ENCODE results near the gene ZBTB20.

ZBTB20 gene

DNA sequence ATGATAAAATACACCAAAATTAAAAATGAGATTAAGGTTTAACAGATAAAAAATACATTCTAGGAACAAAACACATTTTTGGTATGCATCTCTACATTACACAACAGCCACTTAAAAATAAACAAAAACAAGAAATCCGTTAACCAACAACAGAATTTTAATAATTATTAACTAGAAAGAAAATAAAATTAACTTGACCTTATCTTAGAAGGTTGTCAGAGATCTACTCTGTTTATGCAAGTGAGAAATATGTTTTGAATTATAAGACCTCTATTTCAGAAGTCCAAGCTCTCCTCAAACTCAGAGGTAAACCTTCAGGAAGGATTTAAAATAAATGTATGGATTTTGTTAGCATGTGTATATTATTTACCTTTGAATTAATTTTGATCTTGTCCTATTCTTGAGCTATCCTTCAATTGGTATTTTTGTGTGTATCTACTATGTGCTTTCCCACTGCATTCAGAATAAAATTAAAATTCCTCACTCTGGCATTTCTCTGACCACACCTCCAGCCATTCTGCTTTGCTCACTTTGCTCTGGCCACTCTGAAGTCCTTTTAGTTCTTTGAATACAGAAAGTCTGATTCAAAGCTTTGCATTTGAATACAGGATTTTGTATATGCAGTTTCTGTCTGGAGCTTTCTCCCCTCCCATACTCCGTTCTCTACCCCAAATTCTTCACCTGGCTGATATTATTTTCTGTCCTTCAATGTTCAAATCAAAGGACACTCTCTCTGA is 352.0 kb downstream of the ZBTB20 start:
- TF ChIP-seq, protein P1, sequence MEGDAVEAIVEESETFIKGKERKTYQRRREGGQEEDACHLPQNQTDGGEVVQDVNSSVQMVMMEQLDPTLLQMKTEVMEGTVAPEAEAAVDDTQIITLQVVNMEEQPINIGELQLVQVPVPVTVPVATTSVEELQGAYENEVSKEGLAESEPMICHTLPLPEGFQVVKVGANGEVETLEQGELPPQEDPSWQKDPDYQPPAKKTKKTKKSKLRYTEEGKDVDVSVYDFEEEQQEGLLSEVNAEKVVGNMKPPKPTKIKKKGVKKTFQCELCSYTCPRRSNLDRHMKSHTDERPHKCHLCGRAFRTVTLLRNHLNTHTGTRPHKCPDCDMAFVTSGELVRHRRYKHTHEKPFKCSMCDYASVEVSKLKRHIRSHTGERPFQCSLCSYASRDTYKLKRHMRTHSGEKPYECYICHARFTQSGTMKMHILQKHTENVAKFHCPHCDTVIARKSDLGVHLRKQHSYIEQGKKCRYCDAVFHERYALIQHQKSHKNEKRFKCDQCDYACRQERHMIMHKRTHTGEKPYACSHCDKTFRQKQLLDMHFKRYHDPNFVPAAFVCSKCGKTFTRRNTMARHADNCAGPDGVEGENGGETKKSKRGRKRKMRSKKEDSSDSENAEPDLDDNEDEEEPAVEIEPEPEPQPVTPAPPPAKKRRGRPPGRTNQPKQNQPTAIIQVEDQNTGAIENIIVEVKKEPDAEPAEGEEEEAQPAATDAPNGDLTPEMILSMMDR (conservative IDR thresholded peaks at IDR 0.05; ENCODE audit: control insufficient read depth, insufficient read depth, low read depth, low read length): no peak
- no peak for DNase-seq (ENCODE audit: low read depth)

DNA sequence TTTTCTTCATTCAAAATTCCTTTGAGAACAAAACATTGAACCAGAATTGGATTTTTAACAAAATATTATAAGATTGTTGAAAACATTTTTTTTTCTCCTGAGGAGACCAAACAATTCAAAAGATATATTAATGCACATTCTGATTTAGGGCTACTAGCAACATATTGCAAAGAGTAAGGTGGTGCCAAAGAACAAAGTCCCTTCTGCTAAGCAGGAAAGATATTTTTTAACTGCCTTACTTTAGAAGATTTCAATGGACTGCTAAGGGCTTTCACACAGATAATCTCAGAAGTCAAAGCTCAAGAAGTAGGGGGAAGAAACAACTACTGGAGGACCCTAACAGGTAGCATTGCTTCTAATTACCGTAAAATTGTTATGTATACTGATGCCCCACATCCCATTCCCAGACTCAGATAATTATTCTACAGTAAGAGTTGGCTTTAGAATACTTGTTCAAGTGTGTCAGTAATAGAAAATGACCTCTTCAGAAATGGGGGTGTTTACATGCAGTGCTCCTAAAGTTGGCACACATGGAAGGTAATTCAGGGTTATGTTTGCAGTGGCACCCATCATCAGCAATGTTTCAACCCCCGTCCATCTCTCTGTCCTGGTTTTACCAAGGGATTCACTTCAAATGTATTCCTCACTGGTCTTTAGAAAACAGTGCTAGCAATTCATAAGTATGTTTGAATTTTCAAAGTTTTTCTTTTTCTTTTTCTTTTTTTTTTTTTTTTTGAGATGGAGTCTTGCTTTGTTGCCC is 354.7 kb downstream of the ZBTB20 start:
- TF ChIP-seq, protein P1 (conservative IDR thresholded peaks at IDR 0.05; ENCODE audit: control insufficient read depth, insufficient read depth, low read depth, low read length): no peak
- H3K4me3 ChIP-seq (ENCODE audit: control insufficient read depth, low read depth, low read length): no peak overlapping the region
- DNase-seq (ENCODE audit: low read depth): no peak

More for the DNA sequence above, 352.0 kb downstream of the ZBTB20 start:
- H3K4me3 ChIP-seq (ENCODE audit: control insufficient read depth, low read depth, low read length): no peak overlapping the region

DNA sequence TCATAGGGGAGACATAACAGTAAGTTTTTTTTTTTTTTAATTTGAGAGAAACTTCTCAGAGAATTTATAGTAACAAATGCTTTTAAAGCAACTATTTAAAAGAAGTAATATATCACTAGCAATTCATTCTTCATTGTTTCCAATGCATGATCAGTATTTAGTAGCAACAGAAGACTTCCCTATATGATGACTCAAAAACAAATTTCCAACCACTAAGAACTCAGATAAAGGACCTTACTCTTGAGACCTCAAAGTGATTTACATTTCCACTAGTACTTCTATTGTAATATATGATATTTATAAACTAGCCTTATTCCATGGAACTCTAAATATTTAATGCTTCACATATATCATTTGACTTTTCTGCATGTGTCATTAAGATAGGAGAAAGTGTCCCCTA is 356.3 kb downstream of the ZBTB20 start:
- H3K4me3 ChIP-seq (ENCODE audit: control insufficient read depth, low read depth, low read length): no peak overlapping the region
- DNase-seq (ENCODE audit: low read depth): no peak

DNA sequence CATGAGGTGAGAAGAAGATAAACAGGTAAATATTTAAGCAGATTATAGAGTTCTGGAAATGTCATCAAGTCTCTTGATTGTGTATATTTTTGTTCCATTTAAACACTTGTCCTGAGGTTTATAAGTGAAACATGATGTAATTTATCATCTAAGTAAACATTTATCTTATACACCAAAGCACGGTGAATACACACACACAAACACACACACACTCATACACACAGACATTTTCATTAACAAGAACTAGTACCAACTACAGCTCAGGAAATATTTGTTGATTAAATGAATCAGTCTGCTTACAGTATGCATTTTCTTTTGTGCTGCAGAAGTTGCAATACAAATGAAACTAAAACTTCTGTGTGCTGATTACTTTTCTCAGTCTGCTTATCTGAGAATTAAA is 357.3 kb downstream of the ZBTB20 start:
- H3K4me3 ChIP-seq (ENCODE audit: control insufficient read depth, low read depth, low read length): no peak overlapping the region
- no peak for DNase-seq (ENCODE audit: low read depth)
- TF ChIP-seq, protein P1 (conservative IDR thresholded peaks at IDR 0.05; ENCODE audit: control insufficient read depth, insufficient read depth, low read depth, low read length): no peak

More for the DNA sequence above, 356.3 kb downstream of the ZBTB20 start:
- TF ChIP-seq, protein P1 (conservative IDR thresholded peaks at IDR 0.05; ENCODE audit: control insufficient read depth, insufficient read depth, low read depth, low read length): no peak

DNA sequence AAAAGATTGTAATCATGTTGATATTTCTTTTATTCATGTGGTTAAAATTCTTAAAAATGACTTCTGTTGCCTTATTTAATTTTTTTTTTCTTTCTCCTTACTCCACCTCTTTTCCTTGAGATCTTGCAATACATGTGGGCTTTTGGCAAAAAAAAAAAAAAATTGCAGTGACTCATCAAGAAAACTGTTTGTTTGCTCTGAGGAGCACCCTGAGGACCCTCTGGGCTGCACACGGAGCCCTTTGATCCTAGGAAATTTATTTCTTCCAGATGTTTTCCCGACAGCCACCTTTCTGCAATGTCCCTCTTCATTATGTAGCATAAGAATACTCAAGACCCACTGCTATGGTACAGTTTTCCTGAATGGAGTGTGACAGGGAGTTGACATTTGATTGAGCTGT is 371.7 kb downstream of the ZBTB20 start:
- TF ChIP-seq, protein P1 (conservative IDR thresholded peaks at IDR 0.05; ENCODE audit: control insufficient read depth, insufficient read depth, low read depth, low read length): no peak
- peak; percentile 70 for DNase-seq (ENCODE audit: low read depth)
- H3K4me3 ChIP-seq (ENCODE audit: control insufficient read depth, low read depth, low read length): no peak overlapping the region

DNA sequence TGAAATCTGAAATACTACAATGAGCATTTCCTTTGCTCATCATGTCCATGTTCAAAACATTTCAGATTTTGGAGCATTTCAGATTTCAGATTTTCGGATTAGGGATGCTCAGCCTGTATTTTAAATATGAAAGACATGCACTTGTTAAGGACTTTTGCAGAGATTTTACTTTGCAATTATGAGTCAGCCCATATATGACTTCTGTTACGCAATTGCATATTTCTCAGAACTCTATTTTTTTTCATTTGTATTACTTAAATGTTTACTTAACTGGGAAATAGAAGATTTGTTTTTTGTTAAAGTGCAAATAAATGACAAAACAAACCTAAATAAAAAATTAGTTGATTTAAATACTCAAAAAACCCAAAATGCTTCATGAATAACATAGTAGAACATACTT is 376.2 kb downstream of the ZBTB20 start:
- TF ChIP-seq, protein P1 (conservative IDR thresholded peaks at IDR 0.05; ENCODE audit: control insufficient read depth, insufficient read depth, low read depth, low read length): no peak
- DNase-seq (ENCODE audit: low read depth): peak; percentile 70

More for the DNA sequence above, 376.2 kb downstream of the ZBTB20 start:
- no peak overlapping the region for H3K4me3 ChIP-seq (ENCODE audit: control insufficient read depth, low read depth, low read length)
